ENCODE measurements around the gene SERPINB6.
"Not testable (repeated sequence)": the region's sequence is repeated elsewhere in the genome, so short reads cannot be mapped to it uniquely, and the experiment has no call there.

- not testable (repeated sequence) for TF ChIP-seq POLR2AphosphoS5 (IDR thresholded peaks at IDR 0.05; ENCODE audit: low read depth, low read length); TAF1 (IDR thresholded peaks at IDR 0.05; ENCODE audit: borderline replicate concordance, low read depth, low read length); POLR2A (IDR thresholded peaks at IDR 0.05; ENCODE audit: low read depth, low read length)
These were observed 37.4 kb upstream of the SERPINB6 start for GRCh38 chr6:3008712-3009265.
